HG02763 (cell line): ENCODE measurements around the gene MBD4.
"Not testable (repeated sequence)": the region's sequence is repeated elsewhere in the genome, so short reads cannot be mapped to it uniquely, and the experiment has no call there.

Experiments
- ATAC-seq: cut with Tn5 transposase; IDR thresholded peaks from one replicate; pipeline ENCODE4 v1.9.1; 2021; ENCODE audit warnings: mild to moderate bottlenecking, moderate library complexity; ENCODE audit not compliant: unreplicated experiment

The MBD4 gene

GRCh38 chr3:129412542-129413198 is 27.1 kb downstream of the MBD4 start:
- ATAC-seq = no peak

- no peak for ATAC-seq
Observed at GRCh38 chr3:129410971-129411370, 28.8 kb downstream of the MBD4 start.

- no peak for ATAC-seq
Observed at GRCh38 chr3:129409541-129409940, 30.2 kb downstream of the MBD4 start.

GRCh38 chr3:129404610-129405009 is 35.1 kb downstream of the MBD4 start:
- ATAC-seq = no peak

- ATAC-seq = no peak
Observed at GRCh38 chr3:129404130-129404529, 35.6 kb downstream of the MBD4 start.

GRCh38 chr3:129403450-129403849 is 36.3 kb downstream of the MBD4 start:
- ATAC-seq = no peak

GRCh38 chr3:129402616-129403015 is 37.1 kb downstream of the MBD4 start:
- no peak for ATAC-seq

- no peak for ATAC-seq
Observed at GRCh38 chr3:129402210-129402609, 37.5 kb downstream of the MBD4 start.

GRCh38 chr3:129399895-129400357 is 39.8 kb downstream of the MBD4 start:
- ATAC-seq = no peak

- ATAC-seq = peak; percentile 70
Observed at GRCh38 chr3:129399145-129399894, 40.4 kb downstream of the MBD4 start.

- ATAC-seq = no peak
Observed at GRCh38 chr3:129398803-129399144, 41.0 kb downstream of the MBD4 start.

GRCh38 chr3:129393760-129394564 is 45.8 kb downstream of the MBD4 start:
- not testable (repeated sequence) for ATAC-seq

GRCh38 chr3:129393271-129393670 is 46.5 kb downstream of the MBD4 start:
- ATAC-seq = no peak

- not testable (repeated sequence) for ATAC-seq
Observed at GRCh38 chr3:129392106-129392887, 47.5 kb downstream of the MBD4 start.

- not testable (repeated sequence) for ATAC-seq
Observed at GRCh38 chr3:129391583-129391982, 48.2 kb downstream of the MBD4 start.

- no peak for ATAC-seq
Observed at GRCh38 chr3:129389572-129389937, 50.2 kb downstream of the MBD4 start.

GRCh38 chr3:129388791-129389571 is 50.8 kb downstream of the MBD4 start:
- not testable (repeated sequence) for ATAC-seq

- no peak for ATAC-seq
Observed at GRCh38 chr3:129387487-129387886, 52.3 kb downstream of the MBD4 start.

GRCh38 chr3:129386984-129387383 is 52.8 kb downstream of the MBD4 start:
- no peak for ATAC-seq

GRCh38 chr3:129385507-129385906 is 54.2 kb downstream of the MBD4 start:
- not testable (repeated sequence) for ATAC-seq
